Mesenteric fat pad (tissue), 1 donor: ENCODE results near the gene GATA2. TPM values are rescaled to one million over a fixed set of nuclear protein-coding genes. Genes with fewer than 3 reads are reported as not detected.

Experiments used
- DNase-seq: peaks from one replicate; pipeline ENCODE4 v3.0.0-alpha.2; 2020; ENCODE audit warnings: low spot score
- total RNA-seq: library from RNA; stranded (reverse); fragmentation: NEBNext Ultra II Directional; extraction: Animal tissue kit (Norgen Biotek cat#: 25700); gene quantifications from one replicate; pipeline ENCODE4 v1.2.1, GENCODE V29; 2021
- donor health status: DM: yes; HTN: yes; CAD: no.

GATA2 gene
- total RNA-seq, 1 donor from 2014 or later = 15.4 TPM

DNA sequence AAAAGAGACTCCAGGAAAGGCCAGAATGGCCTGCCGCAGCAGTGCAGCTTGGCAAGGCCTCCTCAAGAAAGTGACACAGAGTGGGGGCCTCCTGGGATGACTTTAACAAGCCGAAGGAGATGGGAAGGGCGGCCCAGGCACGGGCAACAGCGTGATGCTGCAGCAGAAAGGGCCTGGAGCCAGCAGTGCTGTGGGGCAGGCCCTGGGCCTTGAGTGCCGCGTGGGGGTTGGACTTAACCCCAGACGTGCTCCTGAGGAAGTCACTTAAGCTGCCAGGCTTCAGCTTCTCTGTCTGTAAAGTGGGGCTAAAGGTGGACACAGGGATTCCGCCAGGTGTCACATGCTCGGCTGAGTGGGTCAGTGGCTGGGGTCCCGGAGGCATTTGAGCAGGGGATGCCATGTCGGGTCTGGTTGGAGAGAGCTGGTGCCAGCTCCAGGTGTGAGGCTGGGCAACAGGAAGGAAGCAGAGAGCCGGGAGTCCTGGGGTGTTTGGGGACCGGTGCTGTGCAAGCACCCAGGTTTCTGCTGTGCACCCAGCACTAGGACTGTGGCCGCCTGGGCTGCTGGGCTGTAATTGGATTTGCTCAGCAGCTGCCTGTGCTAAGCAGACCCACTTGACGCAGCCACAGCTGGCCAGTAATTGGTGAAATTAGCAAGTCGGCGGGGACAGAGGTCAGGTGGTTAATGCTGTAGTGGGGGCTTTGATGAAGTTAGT lies 34.1 kb downstream of the GATA2 start:
- DNase-seq = no peak

DNA sequence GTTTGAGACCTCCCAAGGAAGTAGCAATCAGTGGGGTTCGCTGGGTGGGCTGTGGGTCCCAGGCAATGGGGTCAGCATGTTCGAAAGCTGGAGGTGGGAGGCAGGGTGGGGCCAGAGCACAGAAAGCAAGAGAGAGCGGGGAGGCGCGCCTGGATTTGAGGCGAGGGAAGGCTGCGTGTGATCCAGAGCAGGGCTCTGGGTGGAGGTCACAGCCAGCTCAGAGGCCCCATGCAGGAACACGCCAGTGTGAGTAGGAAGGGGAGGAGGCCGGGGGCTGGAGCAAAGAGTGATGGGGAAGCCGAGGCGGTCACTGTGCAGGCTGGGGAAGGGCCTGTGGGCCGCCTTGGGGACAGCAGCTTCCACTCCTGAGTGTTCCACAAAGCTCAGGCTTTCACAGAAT lies 35.1 kb downstream of the GATA2 start:
- DNase-seq = no peak

DNA sequence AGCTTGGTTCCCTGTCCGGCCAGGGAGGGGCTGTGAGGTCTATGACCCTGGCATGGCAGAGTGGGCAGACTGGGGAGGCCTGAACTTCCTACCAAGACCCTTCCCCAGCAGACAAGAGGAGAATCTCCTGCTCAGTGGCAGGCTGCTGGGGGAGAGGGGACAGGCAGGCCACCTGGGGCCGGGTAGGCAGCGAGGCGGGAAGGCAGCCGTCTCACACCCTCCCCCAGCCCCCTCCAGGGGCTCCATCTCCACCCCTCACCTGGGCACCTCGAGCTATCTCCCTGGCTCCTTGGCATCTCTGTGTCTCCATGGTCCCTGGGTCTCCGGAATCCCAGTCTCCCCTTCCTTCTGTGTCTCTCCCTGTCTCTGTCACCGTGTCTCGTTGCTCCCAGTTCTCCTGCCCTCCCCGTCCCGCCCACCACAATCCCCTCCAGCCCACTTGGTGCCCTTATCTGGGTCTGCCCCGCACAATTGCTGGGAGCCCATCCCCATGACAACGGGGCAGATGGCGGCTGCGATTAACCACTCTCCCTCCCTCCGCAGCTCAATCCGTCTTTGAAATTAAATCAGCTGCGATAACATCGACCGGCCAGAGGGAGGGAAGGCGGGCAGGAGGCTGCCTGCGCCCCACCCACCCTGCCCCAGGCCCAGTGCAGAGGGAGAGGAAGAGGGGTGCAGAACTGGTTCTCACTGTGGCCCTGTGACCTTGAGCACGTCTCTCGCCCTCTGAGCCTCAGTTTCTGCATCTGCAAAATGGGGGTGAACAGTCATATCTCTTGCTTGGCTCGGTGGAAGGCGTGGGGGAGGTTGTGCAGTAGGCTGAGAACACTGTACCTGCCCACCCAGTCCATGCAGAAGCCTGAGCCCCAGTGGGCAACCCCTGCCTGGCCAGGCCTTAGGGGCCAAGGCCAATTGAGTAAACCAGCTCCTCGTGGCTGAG lies 36.0 kb downstream of the GATA2 start:
- no peak for DNase-seq

GRCh38 chr3:128455786-128456748 lies 36.9 kb downstream of the GATA2 start:
- no peak for DNase-seq

DNA sequence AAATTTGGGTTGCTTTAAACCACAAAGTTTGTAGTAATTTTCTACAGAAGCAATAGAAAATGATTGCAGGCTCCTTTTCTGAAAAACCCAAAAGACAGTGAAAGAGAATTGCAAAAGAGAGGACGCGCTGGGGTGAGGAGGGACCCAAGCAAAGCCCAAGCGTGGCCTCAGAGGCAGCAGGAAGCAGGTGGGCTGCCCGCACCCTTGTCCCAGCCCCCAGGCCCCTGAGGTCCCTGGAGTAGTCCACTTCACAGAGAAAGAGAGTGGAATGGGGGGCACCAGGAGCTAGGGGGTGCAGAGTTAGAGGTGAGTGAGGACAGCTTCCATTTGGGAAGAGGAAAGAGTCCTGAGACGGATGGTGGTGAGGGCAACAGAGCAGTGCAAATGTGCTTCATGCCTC lies 37.9 kb downstream of the GATA2 start:
- no peak for DNase-seq

- no peak for DNase-seq
These were observed 38.7 kb downstream of the GATA2 start for GRCh38 chr3:128454310-128454618.

- DNase-seq = no peak
These were observed 39.3 kb downstream of the GATA2 start for GRCh38 chr3:128453501-128454309.

- no peak for DNase-seq
These were observed 40.2 kb downstream of the GATA2 start for GRCh38 chr3:128452678-128453275.

DNA sequence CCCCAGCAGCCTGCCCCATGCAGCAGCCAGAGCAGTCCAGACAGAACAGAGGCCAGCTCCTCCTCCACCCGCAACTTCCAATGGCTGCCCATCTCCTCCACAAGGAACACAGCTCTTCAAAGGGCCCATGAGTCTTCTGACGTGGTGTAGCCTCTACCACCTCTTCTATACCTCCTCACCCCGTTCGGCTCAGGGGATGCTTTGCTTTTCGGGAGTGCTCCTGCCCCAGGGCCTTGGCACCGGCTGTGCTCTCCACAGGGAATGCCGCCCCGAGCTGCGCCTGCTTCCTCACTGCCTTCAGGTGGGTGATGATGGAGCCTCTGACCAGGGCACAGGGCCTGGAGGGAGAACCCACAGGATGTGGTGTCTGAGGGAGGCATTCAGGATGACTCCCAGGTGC lies 40.9 kb downstream of the GATA2 start:
- no peak for DNase-seq

GRCh38 chr3:128449111-128449638 lies 43.8 kb downstream of the GATA2 start:
- DNase-seq = no peak

GRCh38 chr3:128448491-128448890 lies 44.5 kb downstream of the GATA2 start:
- DNase-seq = no peak

DNA sequence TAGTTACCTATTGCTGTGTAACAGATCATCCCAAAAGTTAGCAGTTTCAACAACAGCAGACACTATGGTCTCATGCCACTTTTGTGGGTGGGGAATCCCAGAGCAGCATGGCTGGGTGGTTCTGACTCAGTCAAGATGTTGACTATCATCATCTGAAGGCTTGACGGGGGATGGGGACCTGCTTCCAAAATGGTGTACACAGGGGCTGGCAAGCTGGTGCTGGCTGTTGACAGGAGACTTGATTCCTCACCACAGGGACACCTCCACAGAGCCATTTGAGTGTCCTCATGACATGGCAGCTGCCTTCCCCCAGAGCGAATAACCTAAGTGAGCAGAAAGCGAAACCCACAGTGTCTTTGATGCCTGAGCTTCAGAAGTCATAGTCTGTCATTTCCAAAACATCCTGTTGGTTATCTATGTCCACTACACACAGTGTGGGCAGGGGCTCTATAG lies 45.4 kb downstream of the GATA2 start:
- DNase-seq = no peak

DNA sequence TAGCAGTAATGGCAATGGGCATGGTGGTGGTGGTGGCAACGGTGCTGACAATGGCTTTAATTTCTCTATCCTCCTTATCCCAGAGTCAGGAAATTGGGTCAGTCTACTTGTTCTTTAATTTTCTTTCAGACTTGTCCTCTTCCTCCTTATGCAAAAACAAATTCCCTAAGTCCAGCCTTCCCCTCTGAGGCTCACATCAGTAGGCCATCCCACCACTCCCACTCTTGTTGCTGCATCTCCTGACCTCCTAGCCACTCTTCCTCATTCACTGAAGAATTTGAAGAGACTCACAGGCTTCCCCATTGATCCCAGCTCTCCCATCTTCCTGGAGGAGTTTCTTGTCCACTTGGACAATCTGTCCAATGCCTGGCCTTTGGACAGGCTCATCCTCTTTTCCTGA lies 46.2 kb downstream of the GATA2 start:
- no peak for DNase-seq

DNA sequence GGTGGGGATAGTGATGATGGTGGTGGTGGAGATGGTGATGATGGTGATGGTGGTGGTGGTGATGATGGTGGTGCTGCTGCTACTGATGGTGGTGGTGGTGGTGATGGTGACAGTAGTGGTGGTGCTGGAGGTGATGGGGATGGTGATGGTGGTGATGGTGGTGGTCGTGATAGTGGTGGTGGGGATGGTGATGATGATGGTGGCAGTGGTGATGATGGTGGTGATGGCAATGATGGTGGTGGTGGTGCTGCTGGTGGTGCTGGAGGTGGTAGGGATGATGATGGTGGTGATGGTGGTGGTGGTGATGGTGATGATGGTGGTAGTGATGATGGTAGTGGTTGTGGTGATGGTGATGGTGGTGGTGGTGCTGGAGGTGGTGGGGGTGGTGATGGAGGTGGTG lies 47.6 kb downstream of the GATA2 start:
- no peak for DNase-seq

- DNase-seq = no peak
These were observed 49.2 kb downstream of the GATA2 start for GRCh38 chr3:128443771-128444170.

- DNase-seq = no peak
These were observed 50.1 kb downstream of the GATA2 start for GRCh38 chr3:128442949-128443348.

DNA sequence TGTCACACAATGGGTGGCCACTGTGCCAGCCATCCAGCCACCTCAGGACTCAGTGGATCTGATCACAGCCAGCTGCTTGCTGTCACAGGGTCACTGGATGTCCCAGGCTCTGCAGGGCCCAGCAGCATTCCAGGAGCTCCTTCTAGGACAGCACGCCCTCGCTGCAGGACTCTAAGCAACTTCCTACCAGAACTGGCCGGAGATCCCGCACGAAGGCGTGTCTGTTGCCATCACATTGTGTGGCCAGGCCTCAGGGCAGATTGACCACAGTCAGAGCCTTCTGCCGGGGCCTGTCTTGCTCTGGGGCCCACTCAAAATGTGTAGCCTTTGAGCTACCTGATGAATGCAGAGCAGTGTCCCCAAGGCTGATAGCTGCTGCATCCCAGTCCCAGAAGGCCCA lies 50.9 kb downstream of the GATA2 start:
- DNase-seq = no peak

- DNase-seq = no peak
These were observed 53.8 kb downstream of the GATA2 start for GRCh38 chr3:128439226-128439625.

GRCh38 chr3:128438488-128439072 lies 54.4 kb downstream of the GATA2 start:
- no peak for DNase-seq

DNA sequence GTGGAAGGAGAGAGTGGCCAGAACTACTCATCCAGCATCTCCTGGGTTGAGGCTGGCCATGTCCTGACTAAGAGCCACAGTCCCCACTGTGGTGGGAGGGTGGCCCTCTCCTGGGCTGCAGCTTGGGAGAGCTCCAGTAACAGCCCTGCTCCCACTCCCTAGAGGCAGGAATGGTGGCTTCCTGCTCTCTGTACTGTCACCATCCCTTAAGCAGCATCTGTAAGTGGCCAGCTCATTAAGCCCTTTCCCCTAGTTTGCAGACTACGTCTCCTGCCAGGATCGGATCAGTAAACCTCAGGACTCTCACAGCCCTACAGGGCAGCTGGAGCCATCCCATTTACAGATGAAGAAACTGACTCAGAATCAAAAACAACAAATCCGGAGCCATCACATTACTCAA lies 56.8 kb downstream of the GATA2 start:
- DNase-seq = no peak
